Neuron (in vitro differentiated cells): ENCODE results near the gene ATF7.
A peak's percentile ranks its signal among the peaks of the same experiment; 100 is the strongest.
"Not testable (repeated sequence)": the region's sequence is repeated elsewhere in the genome, so short reads cannot be mapped to it uniquely, and the experiment has no call there.

Source experiments
- H2AFZ ChIP-seq: one replicate; pipeline ENCODE4 v1.6.1; 2013; ENCODE audit warnings: low read depth, mild to moderate bottlenecking, inconsistent platforms, low read length, moderate library complexity
- H3K27me3 ChIP-seq: one replicate; pipeline ENCODE4 v1.6.1; 2013; ENCODE audit warnings: low read length; ENCODE audit not compliant: insufficient read depth
- H3K36me3 ChIP-seq: one replicate; pipeline ENCODE4 v1.6.1; 2013; ENCODE audit warnings: low read length; ENCODE audit not compliant: insufficient read depth
- H3K4me1 ChIP-seq: one replicate; pipeline ENCODE4 v1.6.1; 2013; ENCODE audit warnings: low read length; ENCODE audit not compliant: insufficient read depth
- H3K4me3 ChIP-seq: 2 replicates; pipeline ENCODE4 v1.5.1; 2013; ENCODE audit warnings: mild to moderate bottlenecking, low read length, moderate library complexity
- H3K9me3 ChIP-seq: one replicate; pipeline ENCODE4 v1.6.1; 2013; ENCODE audit warnings: low read length

ATF7 gene

DNA sequence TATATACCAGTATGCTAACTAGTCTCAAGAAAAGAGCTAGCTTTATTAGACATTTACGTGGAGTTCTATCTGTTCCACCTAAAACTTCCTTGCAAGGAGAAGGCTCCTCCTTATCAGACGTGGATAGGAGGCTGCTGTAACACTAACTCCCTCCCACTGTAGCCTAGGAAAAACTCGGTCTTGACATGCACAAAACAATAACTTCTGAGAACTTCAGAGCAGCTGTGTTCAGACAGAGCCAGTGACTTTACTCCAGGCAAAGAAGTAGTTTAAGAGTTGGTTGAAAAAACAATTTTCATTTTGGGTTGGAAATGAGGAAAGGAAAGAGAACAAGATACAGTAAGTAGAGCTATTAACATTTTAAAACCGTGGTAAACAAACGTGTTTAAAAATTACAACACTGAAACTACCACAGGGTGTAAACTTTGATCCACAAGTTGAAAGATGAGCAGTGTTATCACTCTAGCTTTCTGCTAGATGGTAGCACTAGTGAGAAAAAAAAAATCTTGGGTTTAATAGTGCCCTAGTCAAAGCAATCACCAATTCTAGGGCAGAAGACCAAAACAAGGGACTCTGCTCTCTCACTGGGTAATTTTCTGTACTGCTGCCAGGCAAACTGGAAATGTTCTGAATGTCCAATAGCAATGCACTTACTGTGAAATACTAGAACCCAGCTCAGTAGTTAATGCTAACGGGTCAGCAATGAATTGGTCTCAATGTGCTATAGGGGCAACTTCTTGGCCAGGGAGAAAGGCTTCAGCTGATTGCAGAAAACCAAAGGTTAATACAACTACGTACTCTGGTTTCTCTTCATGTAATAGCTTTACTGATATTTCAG lies 2.4 kb downstream of the ATF7 start:
- no peaks in the 10 kb centered on the region for H3K9me3 ChIP-seq
- H3K4me3 ChIP-seq, result peak overlapping the region; percentile 76
- peaks cover 22% of the 10 kb centered on the region for H3K4me1 ChIP-seq

DNA sequence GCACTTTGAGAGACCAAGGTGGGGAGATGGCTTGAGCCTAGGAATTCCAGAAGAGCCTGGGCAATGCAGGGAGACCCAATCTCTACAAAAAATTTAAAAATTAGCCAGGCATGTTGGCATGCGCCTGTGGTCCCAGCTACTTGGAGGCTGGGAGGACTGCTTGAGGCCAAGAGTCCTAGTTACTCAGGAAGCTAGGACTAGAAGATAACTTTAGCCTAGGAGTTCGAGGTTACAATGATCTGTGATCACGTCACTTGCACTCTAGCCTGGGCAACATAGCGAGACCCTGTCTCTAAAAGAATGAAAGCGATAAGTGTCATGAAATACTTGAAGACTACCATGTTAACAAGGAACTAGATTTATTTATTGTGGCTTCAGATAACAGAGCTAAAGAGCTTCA lies 3.5 kb downstream of the ATF7 start:
- no peaks in the 10 kb centered on the region for H3K27me3 ChIP-seq
- H3K4me1 ChIP-seq, result peaks cover 22% of the 10 kb centered on the region
- H3K36me3 ChIP-seq, result no peaks in the 10 kb centered on the region
- no peaks in the 10 kb centered on the region for H3K9me3 ChIP-seq
- no peak overlapping the region for H2AFZ ChIP-seq
- no peak overlapping the region for H3K4me3 ChIP-seq

More for the DNA sequence above, 2.4 kb downstream of the ATF7 start:
- H3K36me3 ChIP-seq, result no peaks in the 10 kb centered on the region
- no peaks in the 10 kb centered on the region for H3K27me3 ChIP-seq
- H2AFZ ChIP-seq, result no peak overlapping the region

DNA sequence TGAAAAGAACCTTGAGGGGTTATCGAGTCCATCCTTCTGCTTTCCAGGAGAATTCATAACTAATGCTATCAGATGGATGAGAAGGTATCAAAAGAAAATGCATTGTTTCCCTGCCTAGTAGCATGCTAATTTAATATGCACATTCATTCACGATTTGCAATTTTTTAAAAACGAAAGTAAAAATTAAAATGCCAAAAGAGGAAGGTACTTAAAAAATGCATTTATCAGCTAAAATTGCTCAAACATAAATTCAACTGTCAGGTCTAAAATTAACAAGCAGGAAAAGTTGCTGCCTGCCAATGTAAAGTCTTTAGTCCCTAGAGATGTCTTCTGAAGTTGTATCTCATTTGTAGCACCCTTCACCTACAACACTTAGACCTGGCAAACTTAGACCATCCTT lies 7.9 kb downstream of the ATF7 start:
- H3K4me3 ChIP-seq, result no peak overlapping the region
- H3K36me3 ChIP-seq, result peaks cover 8% of the 10 kb centered on the region
- no peaks in the 10 kb centered on the region for H3K27me3 ChIP-seq
- H3K9me3 ChIP-seq, result no peaks in the 10 kb centered on the region
- H3K4me1 ChIP-seq, result no peaks in the 10 kb centered on the region
- H2AFZ ChIP-seq, result no peak overlapping the region

DNA sequence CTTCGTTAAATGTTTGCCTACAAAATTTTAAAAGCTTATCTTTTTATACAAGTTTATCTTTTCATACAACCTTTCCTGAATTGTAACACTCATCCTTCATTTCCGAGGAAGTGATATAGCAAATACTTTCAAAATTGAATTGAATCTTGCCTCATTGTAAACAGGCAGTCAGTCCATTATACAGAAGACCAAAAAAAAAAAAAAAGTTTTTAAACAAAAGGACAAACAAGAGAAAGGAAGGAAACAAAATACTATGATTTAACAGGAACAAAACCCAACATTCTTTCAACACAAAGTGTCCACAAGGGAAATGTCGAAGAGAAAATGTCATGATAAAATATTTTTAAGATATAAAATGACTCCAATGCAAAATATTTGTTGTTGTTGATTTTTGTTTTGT lies 8.5 kb downstream of the ATF7 start:
- H3K36me3 ChIP-seq, result peaks cover 8% of the 10 kb centered on the region
- no peak overlapping the region for H2AFZ ChIP-seq
- H3K9me3 ChIP-seq, result no peaks in the 10 kb centered on the region
- H3K4me1 ChIP-seq, result no peaks in the 10 kb centered on the region
- H3K27me3 ChIP-seq, result no peaks in the 10 kb centered on the region
- H3K4me3 ChIP-seq, result no peak overlapping the region

DNA sequence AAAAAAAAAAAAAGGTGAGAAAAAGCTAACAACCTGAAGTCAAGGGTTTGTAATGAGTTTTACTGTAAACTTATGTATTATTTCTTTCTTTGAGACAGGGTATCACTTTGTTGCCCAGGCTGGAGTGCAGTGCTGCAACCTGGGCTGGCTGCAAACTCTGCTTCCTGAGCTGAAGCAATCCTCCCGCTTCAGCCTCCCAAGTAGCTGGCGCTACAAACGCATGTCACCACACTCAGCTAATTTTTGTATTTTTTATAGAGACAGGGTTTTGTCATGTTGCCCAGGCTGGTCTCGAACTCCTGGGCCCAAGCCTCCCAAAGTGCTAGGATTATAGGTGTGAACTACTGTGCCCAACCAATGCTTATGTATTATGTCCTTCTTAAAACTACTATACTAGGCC lies 9.2 kb downstream of the ATF7 start:
- Histone ChIP-seq H3K36me3 (peaks cover 8% of the 10 kb centered on the region), H2AFZ (no peak overlapping the region), H3K4me1 (no peaks in the 10 kb centered on the region), H3K27me3 (no peaks in the 10 kb centered on the region), H3K4me3 (no peak overlapping the region), H3K9me3 (no peaks in the 10 kb centered on the region)

DNA sequence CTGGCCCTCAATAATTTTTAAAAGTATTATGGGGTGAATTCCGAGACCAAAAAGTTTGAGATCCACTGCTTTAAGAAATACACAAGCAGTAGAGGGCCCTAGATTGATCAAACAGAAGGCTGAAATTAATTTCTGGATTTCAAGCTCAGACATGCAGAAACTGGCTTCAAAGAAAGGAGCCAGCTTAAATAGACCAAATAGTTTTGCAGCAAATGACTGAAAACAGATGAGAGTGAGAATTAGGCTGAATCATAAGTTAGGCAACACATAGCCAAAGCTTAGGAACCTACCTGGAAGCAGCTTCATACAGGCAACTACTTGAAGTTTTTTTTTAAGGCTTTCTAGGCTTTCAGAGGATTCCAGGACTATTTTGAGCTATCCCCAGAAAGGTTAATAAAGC lies 12.4 kb downstream of the ATF7 start:
- Histone ChIP-seq H3K27me3 (no peaks in the 10 kb centered on the region), H3K4me3 (no peak overlapping the region), H2AFZ (no peak overlapping the region), H3K36me3 (peaks cover 10% of the 10 kb centered on the region), H3K4me1 (no peaks in the 10 kb centered on the region), H3K9me3 (no peaks in the 10 kb centered on the region)

DNA sequence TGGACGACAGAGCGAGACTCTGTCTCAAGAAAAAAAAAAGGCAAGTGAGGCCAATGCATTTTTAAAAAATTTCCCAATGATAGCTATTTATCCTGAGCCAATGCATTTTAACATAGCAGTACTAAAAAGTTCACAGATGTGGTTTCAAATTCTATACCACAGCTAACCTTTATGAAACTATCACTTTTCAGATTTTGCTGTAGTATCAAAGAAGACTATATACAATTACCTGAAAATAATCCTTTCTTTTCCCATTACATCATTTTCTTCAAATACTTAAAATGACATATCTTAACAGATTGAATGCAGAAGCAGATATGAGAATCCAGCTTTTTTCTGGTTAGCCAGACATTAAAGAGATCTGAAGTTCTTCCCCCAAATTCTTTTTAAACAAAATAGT lies 13.2 kb downstream of the ATF7 start:
- Histone ChIP-seq H3K36me3 (peaks cover 10% of the 10 kb centered on the region), H3K27me3 (no peaks in the 10 kb centered on the region), H2AFZ (no peak overlapping the region), H3K9me3 (no peaks in the 10 kb centered on the region), H3K4me1 (no peaks in the 10 kb centered on the region), H3K4me3 (no peak overlapping the region)

DNA sequence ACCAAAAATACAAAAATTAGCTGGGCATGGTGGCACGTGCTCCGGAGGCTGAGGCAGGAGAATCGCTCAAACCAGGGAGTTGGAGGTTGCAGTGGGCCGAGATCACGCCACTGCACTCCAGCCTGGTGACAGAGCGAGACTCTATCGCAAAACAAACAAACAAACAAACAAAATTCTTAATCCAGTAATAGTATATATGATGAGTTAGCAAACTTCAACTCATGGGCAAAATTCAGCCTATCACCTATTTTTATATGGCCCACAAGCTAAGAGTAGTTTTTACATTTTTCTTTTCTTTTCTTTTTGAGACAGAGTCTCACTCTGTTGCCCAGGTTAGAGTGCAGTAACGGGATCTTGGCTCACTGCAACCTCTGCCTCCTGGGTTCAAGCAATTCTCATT lies 14.9 kb downstream of the ATF7 start:
- peaks cover 10% of the 10 kb centered on the region for H3K36me3 ChIP-seq
- H3K9me3 ChIP-seq, result no peaks in the 10 kb centered on the region
- no peaks in the 10 kb centered on the region for H3K27me3 ChIP-seq
- no peaks in the 10 kb centered on the region for H3K4me1 ChIP-seq
- no peak overlapping the region for H2AFZ ChIP-seq
- no peak overlapping the region for H3K4me3 ChIP-seq

DNA sequence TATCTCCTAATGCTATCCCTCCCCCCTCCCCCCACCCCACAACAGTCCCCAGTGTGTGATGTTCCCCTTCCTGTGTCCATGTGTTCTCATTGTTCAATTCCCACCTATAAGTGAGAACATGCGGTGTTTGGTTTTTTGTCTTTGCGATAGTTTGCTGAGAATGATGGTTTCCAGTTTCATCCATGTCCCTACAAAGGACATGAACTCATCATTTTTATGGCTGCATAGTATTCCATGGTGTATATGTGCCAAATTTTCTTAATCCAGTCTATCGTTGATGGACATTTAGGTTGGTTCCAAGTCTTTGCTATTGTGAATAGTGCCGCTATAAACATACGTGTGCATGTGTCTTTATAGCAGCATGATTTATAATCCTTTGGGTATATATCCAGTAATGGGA lies 19.5 kb downstream of the ATF7 start:
- not testable (repeated sequence) for H3K4me3 ChIP-seq, H2AFZ ChIP-seq, H3K36me3 ChIP-seq, H3K27me3 ChIP-seq, H3K9me3 ChIP-seq
- peaks cover 16% of the 10 kb centered on the region for H3K4me1 ChIP-seq

DNA sequence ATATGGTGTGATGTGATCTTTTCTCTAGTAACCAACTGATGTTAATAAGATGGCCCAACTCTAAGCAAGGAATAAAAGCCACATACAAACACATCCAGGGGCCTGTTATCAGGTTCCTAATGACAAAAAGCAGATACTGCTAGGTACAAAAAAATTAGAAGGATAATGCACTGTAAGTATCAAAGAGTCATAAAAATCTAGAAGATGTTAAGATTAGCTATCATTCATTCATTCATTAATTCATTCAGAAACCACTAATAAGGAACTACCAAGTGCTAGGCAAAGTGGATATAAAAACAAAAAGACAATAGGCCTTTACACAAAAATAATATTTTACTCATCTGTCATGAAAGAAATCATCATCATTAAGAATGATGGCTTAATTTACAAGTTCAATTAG lies 21.6 kb downstream of the ATF7 start:
- H3K4me3 ChIP-seq, result no peak overlapping the region
- H3K4me1 ChIP-seq, result peaks cover 16% of the 10 kb centered on the region
- no peak overlapping the region for H2AFZ ChIP-seq
- H3K27me3 ChIP-seq, result no peaks in the 10 kb centered on the region
- peaks cover 12% of the 10 kb centered on the region for H3K36me3 ChIP-seq
- H3K9me3 ChIP-seq, result peaks cover 2% of the 10 kb centered on the region

DNA sequence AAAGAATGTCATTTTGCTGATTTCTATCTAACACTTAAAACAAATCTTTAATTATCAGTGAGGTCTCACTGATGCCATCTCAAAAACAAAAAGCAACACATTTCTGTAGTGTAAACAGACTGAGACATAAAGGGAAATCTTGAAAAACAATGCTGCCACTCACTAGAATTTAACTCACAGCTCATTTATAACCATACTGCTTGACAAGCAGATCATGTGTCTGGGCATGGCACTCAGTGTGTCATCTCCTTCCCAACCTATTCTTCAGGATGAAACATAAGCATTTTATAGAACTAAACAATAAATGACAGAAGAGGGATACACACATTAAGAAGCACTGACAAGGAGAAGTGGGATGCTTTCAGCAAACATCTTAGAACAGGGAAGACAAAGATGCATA lies 22.4 kb downstream of the ATF7 start:
- Histone ChIP-seq H3K4me1 (peaks cover 16% of the 10 kb centered on the region), H3K27me3 (no peaks in the 10 kb centered on the region), H3K36me3 (peaks cover 13% of the 10 kb centered on the region), H3K4me3 (no peak overlapping the region), H2AFZ (no peak overlapping the region), H3K9me3 (peaks cover 2% of the 10 kb centered on the region)

DNA sequence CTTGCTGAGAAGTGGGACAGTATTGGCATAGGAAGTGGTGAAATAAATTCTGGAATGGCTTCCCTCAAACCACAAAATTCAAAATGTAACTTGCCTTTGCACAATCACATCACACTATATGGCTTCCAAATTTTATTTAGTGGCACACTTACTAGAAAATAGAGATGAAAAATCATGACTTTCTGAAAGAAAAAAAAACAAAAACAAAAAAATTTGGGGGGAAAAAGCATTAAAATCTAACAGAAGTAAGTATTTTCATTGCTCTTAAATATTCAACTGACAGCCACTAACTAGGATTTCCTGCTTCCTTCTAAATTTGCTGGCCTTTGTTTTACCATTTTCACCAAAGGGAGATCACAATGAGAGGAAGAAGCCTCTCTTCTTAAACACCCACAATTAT lies 23.0 kb downstream of the ATF7 start:
- no peak overlapping the region for H2AFZ ChIP-seq
- peaks cover 15% of the 10 kb centered on the region for H3K36me3 ChIP-seq
- no peak overlapping the region for H3K4me3 ChIP-seq
- H3K9me3 ChIP-seq, result peaks cover 2% of the 10 kb centered on the region
- H3K4me1 ChIP-seq, result peaks cover 16% of the 10 kb centered on the region
- no peaks in the 10 kb centered on the region for H3K27me3 ChIP-seq

DNA sequence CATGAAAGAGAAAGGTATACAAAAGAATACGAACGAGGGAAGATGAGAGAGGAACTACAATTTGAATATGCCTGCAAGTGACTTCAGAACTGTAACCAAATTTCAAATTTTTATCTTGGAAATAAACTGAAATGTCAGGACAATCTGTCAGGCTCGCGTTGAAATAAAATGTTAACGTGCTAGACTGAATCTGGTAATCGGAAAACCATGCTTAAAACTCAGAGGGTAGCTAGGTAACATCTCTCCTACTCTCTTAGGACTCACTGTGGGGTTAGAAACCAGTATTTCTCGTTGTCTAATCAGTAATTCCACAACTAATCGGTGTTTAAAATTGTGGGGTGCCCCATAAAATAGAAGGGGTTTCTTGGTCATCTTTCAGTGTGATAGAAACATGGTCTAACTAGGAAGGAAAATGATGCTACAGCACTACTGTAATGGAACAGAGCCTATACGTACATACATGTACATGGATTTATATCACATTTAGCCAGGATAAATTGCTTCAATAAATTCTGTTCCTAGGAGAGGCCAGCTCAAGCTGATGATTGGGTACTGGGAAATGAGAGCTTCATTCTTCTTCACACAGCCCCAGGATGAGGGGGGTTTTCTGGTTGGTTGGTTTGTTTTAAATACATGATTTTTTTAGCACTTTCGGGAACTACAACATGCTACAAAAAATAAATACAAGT lies 23.9 kb downstream of the ATF7 start:
- peaks cover 2% of the 10 kb centered on the region for H3K9me3 ChIP-seq
- H3K4me1 ChIP-seq, result peaks cover 16% of the 10 kb centered on the region
- H3K4me3 ChIP-seq, result no peak overlapping the region
- no peak overlapping the region for H2AFZ ChIP-seq
- H3K36me3 ChIP-seq, result peaks cover 17% of the 10 kb centered on the region
- H3K27me3 ChIP-seq, result no peaks in the 10 kb centered on the region
